HT-29 (cell line): ENCODE data around the gene WBP1L. TPM values are rescaled to one million over a fixed set of nuclear protein-coding genes. Genes with fewer than 3 reads are reported as not detected.
"Not testable (repeated sequence)": the region's sequence is repeated elsewhere in the genome, so short reads cannot be mapped to it uniquely, and the experiment has no call there.

Experiments
- DNase-seq: peaks from one replicate; pipeline ENCODE4 v3.0.0-alpha.2; 2015; ENCODE audit warnings: low spot score
- total RNA-seq: library from RNA; depleted of rRNA; stranded (reverse); fragments of >200 nt; shearing (Covaris generic); gene quantifications from 2 replicates; pipeline ENCODE4 v1.2.3, GENCODE V29; 2014

The WBP1L gene
- total RNA-seq, 1 experiment from 2014 or later: 27.5 TPM

GRCh38 chr10:102758240-102758932 is 14.6 kb downstream of the WBP1L start:
- no peak for DNase-seq

- not testable (repeated sequence) for DNase-seq
Observed at GRCh38 chr10:102758933-102759262, 15.2 kb downstream of the WBP1L start.

- DNase-seq: no peak
Observed at GRCh38 chr10:102759497-102760210, 15.9 kb downstream of the WBP1L start.

GRCh38 chr10:102761981-102762380 is 18.2 kb downstream of the WBP1L start:
- no peak for DNase-seq

- no peak for DNase-seq
Observed at GRCh38 chr10:102762401-102763015, 18.8 kb downstream of the WBP1L start.

- no peak for DNase-seq
Observed at GRCh38 chr10:102763037-102763607, 19.4 kb downstream of the WBP1L start.

- no peak for DNase-seq
Observed at GRCh38 chr10:102764470-102765161, 20.9 kb downstream of the WBP1L start.

- DNase-seq: no peak
Observed at GRCh38 chr10:102765336-102765735, 21.6 kb downstream of the WBP1L start.

GRCh38 chr10:102767428-102768160 is 23.8 kb downstream of the WBP1L start:
- DNase-seq: no peak

- DNase-seq: no peak
Observed at GRCh38 chr10:102769375-102770107, 25.8 kb downstream of the WBP1L start.

- no peak for DNase-seq
Observed at GRCh38 chr10:102770108-102770482, 26.3 kb downstream of the WBP1L start.

GRCh38 chr10:102770792-102771191 is 27.0 kb downstream of the WBP1L start:
- DNase-seq: no peak

- no peak for DNase-seq
Observed at GRCh38 chr10:102773320-102773719, 29.6 kb downstream of the WBP1L start.

GRCh38 chr10:102773986-102774385 is 30.2 kb downstream of the WBP1L start:
- DNase-seq: no peak

- no peak for DNase-seq
Observed at GRCh38 chr10:102775201-102775934, 31.6 kb downstream of the WBP1L start.

GRCh38 chr10:102775935-102776669 is 32.4 kb downstream of the WBP1L start:
- DNase-seq: no peak

GRCh38 chr10:102776779-102777456 is 33.2 kb downstream of the WBP1L start:
- no peak for DNase-seq

GRCh38 chr10:102777711-102778453 is 34.1 kb downstream of the WBP1L start:
- no peak for DNase-seq
